GM23248 (cell line): ENCODE data around the gene ADCYAP1R1. TPM values are rescaled to one million over a fixed set of nuclear protein-coding genes. Genes with fewer than 3 reads are reported as not detected.

ENCODE experiments used
- DNase-seq: peaks from one replicate; pipeline ENCODE4 v3.0.0-alpha.2; 2015
- H2AFZ ChIP-seq: fragments of 200-600 bp; sonication (generic); 2 replicates; pipeline ENCODE4 v1.6.1; 2016; ENCODE audit warnings: antibody characterized with exemption
- H3F3A ChIP-seq: fragments of 200-600 bp; sonication (generic); 2 replicates; pipeline ENCODE4 v1.6.1; 2016; ENCODE audit warnings: mild to moderate bottlenecking, antibody characterized with exemption, mixed run types; ENCODE audit not compliant: insufficient read depth
- H3K27ac ChIP-seq: fragments of 200-600 bp; sonication (generic); 2 replicates; pipeline ENCODE4 v1.5.1; 2016; ENCODE audit warnings: mild to moderate bottlenecking
- H3K27me3 ChIP-seq: fragments of 200-600 bp; sonication (generic); replicated peaks from 2 replicates; pipeline ENCODE4 v1.6.1; 2016; ENCODE audit warnings: mild to moderate bottlenecking; ENCODE audit not compliant: insufficient read depth
- H3K36me3 ChIP-seq: fragments of 200-600 bp; sonication (generic); 2 replicates; pipeline ENCODE4 v1.6.1; 2016; ENCODE audit warnings: low read depth, mild to moderate bottlenecking
- H3K4me1 ChIP-seq: fragments of 200-600 bp; sonication (generic); 2 replicates; pipeline ENCODE4 v1.6.1; 2016; ENCODE audit warnings: mild to moderate bottlenecking; ENCODE audit not compliant: insufficient read depth
- H3K4me2 ChIP-seq: fragments of 200-600 bp; sonication (generic); one replicate; pipeline ENCODE4 v1.6.1; 2016; ENCODE audit warnings: mild to moderate bottlenecking; ENCODE audit not compliant: unreplicated experiment
- H3K4me3 ChIP-seq: fragments of 200-600 bp; sonication (generic); 2 replicates; pipeline ENCODE4 v1.5.1; 2016; ENCODE audit warnings: mild to moderate bottlenecking
- H3K79me2 ChIP-seq: fragments of 200-600 bp; sonication (generic); 2 replicates; pipeline ENCODE4 v1.6.1; 2016; ENCODE audit warnings: mild to moderate bottlenecking; ENCODE audit not compliant: insufficient read depth
- H3K9ac ChIP-seq: fragments of 200-600 bp; sonication (generic); 2 replicates; pipeline ENCODE4 v1.6.1; 2016; ENCODE audit warnings: mild to moderate bottlenecking
- H3K9me2 ChIP-seq: fragments of 200-600 bp; sonication (generic); 2 replicates; pipeline ENCODE4 v1.6.1; 2016; ENCODE audit warnings: mixed run types, mild to moderate bottlenecking, moderate library complexity; ENCODE audit not compliant: insufficient read depth
- H3K9me3 ChIP-seq: fragments of 200-600 bp; sonication (generic); one replicate; pipeline ENCODE4 v1.6.1; 2017; ENCODE audit warnings: low read depth
- H4K20me1 ChIP-seq: fragments of 200-600 bp; sonication (generic); 2 replicates; pipeline ENCODE4 v1.6.0; 2016; ENCODE audit not compliant: insufficient read depth
- EZH2 ChIP-seq: fragments of 200-600 bp; sonication (generic); IDR thresholded peaks from 2 replicates; pipeline ENCODE4 v1.6.1; 2018; ENCODE audit warnings: antibody characterized with exemption, mild to moderate bottlenecking; ENCODE audit not compliant: insufficient read depth, poor library complexity, severe bottlenecking
- EZH2phosphoT487 ChIP-seq: fragments of 200-600 bp; sonication (generic); IDR thresholded peaks from 2 replicates; pipeline ENCODE4 v1.6.1; 2018; ENCODE audit warnings: antibody characterized with exemption, moderate library complexity, mild to moderate bottlenecking, low read depth; ENCODE audit not compliant: insufficient read depth
- WGBS, 2 experiments: methylation state at CpG; one replicate each; pipeline ENCODE4 v1.1.6; 2015 to 2017; ENCODE audit warnings: low lambda C conversion rate in 2 of 2, low coverage in 1 of 2; ENCODE audit errors: missing lambda C conversion rate in 2 of 2; 5-methylcytosine and 5-hydroxymethylcytosine counted together
- in situ Hi-C: fragments of 300-500 bp; cut with MboI; formaldehyde crosslinking; loops from 2 replicates; pipeline ENCODE4 v1.15.0; 2020
- polyA plus RNA-seq: library from polyadenylated mRNA; unstranded; fragments of >200 nt; fragmentation: Nextera tagmentation; extraction: Ambion mirVana; gene quantifications from 2 replicates; pipeline ENCODE4 v1.2.1, GENCODE V29; 2016
- total RNA-seq: library from RNA; depleted of rRNA; stranded (reverse); fragments of >200 nt; shearing (Covaris generic); gene quantifications from 2 replicates; pipeline ENCODE4 v1.2.3, GENCODE V29; 2014

ADCYAP1R1 gene
- total and polyA plus RNA-seq, 2 experiments from 2014 or later, result 0.05 TPM; not detected in 1

GRCh38 chr7:31044529-31044928 is 7.6 kb upstream of the ADCYAP1R1 start:
- no peak for DNase-seq
- no peak overlapping the region for H3K27ac ChIP-seq
- H3K4me1 ChIP-seq, result no peaks in the 10 kb centered on the region
- TF ChIP-seq EZH2, result no peak
- no peak for TF ChIP-seq EZH2phosphoT487
- H4K20me1 ChIP-seq, result no peaks in the 10 kb centered on the region
- no peaks in the 10 kb centered on the region for H3K79me2 ChIP-seq
- H3F3A ChIP-seq, result no peaks in the 10 kb centered on the region
- no peaks in the 10 kb centered on the region for H3K36me3 ChIP-seq
- in situ Hi-C loops, result no loop called here
- H3K9ac ChIP-seq, result no peak overlapping the region
- 45 to 51% methylated on average over 5 of the region's 5 CpGs for WGBS, 2 experiments
- H2AFZ ChIP-seq, result no peak overlapping the region
- no peaks in the 10 kb centered on the region for H3K9me2 ChIP-seq
- no peaks in the 10 kb centered on the region for H3K9me3 ChIP-seq
- H3K27me3 ChIP-seq, result no peaks in the 10 kb centered on the region
- H3K4me2 ChIP-seq, result no peak overlapping the region
- H3K4me3 ChIP-seq, result no peak overlapping the region

- Histone ChIP-seq H3K4me2 (no peak overlapping the region), H3F3A (no peaks in the 10 kb centered on the region), H2AFZ (no peak overlapping the region), H3K27me3 (peaks cover 6% of the 10 kb centered on the region; the same call in 1 of the 2 replicates), H4K20me1 (no peaks in the 10 kb centered on the region), H3K4me1 (no peaks in the 10 kb centered on the region), H3K4me3 (no peak overlapping the region), H3K9me3 (no peaks in the 10 kb centered on the region), H3K36me3 (no peaks in the 10 kb centered on the region), H3K27ac (no peak overlapping the region), H3K9me2 (no peaks in the 10 kb centered on the region), H3K9ac (no peak overlapping the region), H3K79me2 (no peaks in the 10 kb centered on the region)
- in situ Hi-C loops, result no loop called here
- DNase-seq, result no peak
- 77 to 78% methylated on average over 5 of the region's 5 CpGs for WGBS, 2 experiments
- no peak for TF ChIP-seq EZH2
- TF ChIP-seq EZH2phosphoT487, result no peak
Measured at GRCh38 chr7:31046723-31047122, 5.4 kb upstream of the ADCYAP1R1 start.

GRCh38 chr7:31047313-31048146 is 4.6 kb upstream of the ADCYAP1R1 start:
- H3K27ac ChIP-seq, result no peak overlapping the region
- no peaks in the 10 kb centered on the region for H4K20me1 ChIP-seq
- peaks cover 6% of the 10 kb centered on the region; the same call in 1 of the 2 replicates for H3K27me3 ChIP-seq
- no peak overlapping the region for H3K4me3 ChIP-seq
- WGBS, 2 experiments, result 43 to 44% methylated on average over 9 of the region's 9 CpGs
- H3K9ac ChIP-seq, result no peak overlapping the region
- DNase-seq, result no peak
- no peaks in the 10 kb centered on the region for H3K9me2 ChIP-seq
- no peak overlapping the region for H2AFZ ChIP-seq
- no peaks in the 10 kb centered on the region for H3K79me2 ChIP-seq
- in situ Hi-C loops, result no loop called here
- TF ChIP-seq EZH2, result no peak
- TF ChIP-seq EZH2phosphoT487, result no peak
- H3K4me1 ChIP-seq, result no peaks in the 10 kb centered on the region
- H3K9me3 ChIP-seq, result no peaks in the 10 kb centered on the region
- no peaks in the 10 kb centered on the region for H3F3A ChIP-seq
- H3K4me2 ChIP-seq, result no peak overlapping the region
- no peaks in the 10 kb centered on the region for H3K36me3 ChIP-seq

GRCh38 chr7:31049005-31049765 is 2.9 kb upstream of the ADCYAP1R1 start:
- in situ Hi-C loops, result no loop called here

More at GRCh38 chr7:31049005-31049765, 2.9 kb upstream of the ADCYAP1R1 start:
- Histone ChIP-seq H4K20me1 (no peaks in the 10 kb centered on the region), H3K9ac (no peak overlapping the region), H3K9me3 (no peaks in the 10 kb centered on the region), H3K27me3 (peaks cover 19% of the 10 kb centered on the region), H3K27ac (no peak overlapping the region), H3F3A (no peaks in the 10 kb centered on the region), H3K36me3 (no peaks in the 10 kb centered on the region), H3K4me1 (no peaks in the 10 kb centered on the region), H3K79me2 (no peaks in the 10 kb centered on the region), H3K4me2 (no peak overlapping the region), H3K9me2 (no peaks in the 10 kb centered on the region), H3K4me3 (no peak overlapping the region), H2AFZ (no peak overlapping the region)
- 46 to 50% methylated on average over 11 to 12 of the region's 12 CpGs for WGBS, 2 experiments
- no peak for TF ChIP-seq EZH2
- TF ChIP-seq EZH2phosphoT487, result no peak
- DNase-seq, result no peak
